Large intestine (tissue), 3 donors: ENCODE results near the gene STARD3NL. TPM values are rescaled to one million over a fixed set of nuclear protein-coding genes. Genes with fewer than 3 reads are reported as not detected.
"Not testable (repeated sequence)": the region's sequence is repeated elsewhere in the genome, so short reads cannot be mapped to it uniquely, and the experiment has no call there.

Experiments
- DNase-seq, 2 donors: peaks; one replicate each; pipeline versions ENCODE4 v3.0.0 to v3.0.0-alpha.2; 2013
- H3K27ac ChIP-seq: one replicate; pipeline ENCODE4 v1.5.1; 2013; ENCODE audit warnings: low read length
- H3K27me3 ChIP-seq: 2 replicates; pipeline ENCODE4 v1.6.1; 2013; ENCODE audit warnings: low read length; ENCODE audit not compliant: control insufficient read depth, insufficient read depth
- H3K36me3 ChIP-seq: 2 replicates; pipeline ENCODE4 v1.6.1; 2013; ENCODE audit warnings: low read length; ENCODE audit not compliant: control insufficient read depth, insufficient read depth
- H3K4me1 ChIP-seq: one replicate; pipeline ENCODE4 v1.6.1; 2013; ENCODE audit warnings: low read length; ENCODE audit not compliant: control insufficient read depth, insufficient read depth
- H3K4me3 ChIP-seq: one replicate; pipeline ENCODE4 v1.5.1; 2013; ENCODE audit warnings: low read length
- H3K9me3 ChIP-seq: one replicate; pipeline ENCODE4 v1.6.1; 2013; ENCODE audit warnings: mild to moderate bottlenecking, low read depth, low read length, moderate library complexity; ENCODE audit not compliant: control insufficient read depth
- WGBS: methylation state at CpG from one replicate; pipeline ENCODE4 v1.1.5; 2013; ENCODE audit warnings: low lambda C conversion rate; ENCODE audit not compliant: insufficient coverage; 5-methylcytosine and 5-hydroxymethylcytosine counted together
- polyA plus RNA-seq: library from polyadenylated mRNA; unstranded; fragments of 120-200 nt; gene quantifications from one replicate; pipeline ENCODE4 v1.2.1, GENCODE V29; 2013

STARD3NL gene
- polyA plus RNA-seq, 1 donor: 34.0 TPM

GRCh38 chr7:38239129-38239528 lies 61.1 kb downstream of the STARD3NL start:
- not testable (repeated sequence) for DNase-seq, H3K4me1 ChIP-seq, H3K27ac ChIP-seq, H3K27me3 ChIP-seq, H3K9me3 ChIP-seq, H3K36me3 ChIP-seq, H3K4me3 ChIP-seq
- WGBS: no CpG with 5 or more reads among the region's 10 CpGs

- H3K27ac ChIP-seq: no peak overlapping the region
- WGBS: 83% methylated on average over 1 of the region's 3 CpGs
- H3K4me1 ChIP-seq: no peaks in the 10 kb centered on the region
- no peaks in the 10 kb centered on the region for H3K36me3 ChIP-seq
- H3K27me3 ChIP-seq: no peaks in the 10 kb centered on the region
- DNase-seq: no peak
- H3K4me3 ChIP-seq: no peak overlapping the region
- no peaks in the 10 kb centered on the region for H3K9me3 ChIP-seq
Observed at GRCh38 chr7:38241071-38241470, 63.0 kb downstream of the STARD3NL start.

- H3K27ac ChIP-seq: no peak overlapping the region
- DNase-seq: no peak
- no peaks in the 10 kb centered on the region for H3K4me1 ChIP-seq
- H3K27me3 ChIP-seq: no peaks in the 10 kb centered on the region
- no peaks in the 10 kb centered on the region for H3K9me3 ChIP-seq
- H3K4me3 ChIP-seq: no peak overlapping the region
- WGBS: 100% methylated on average over 2 of the region's 6 CpGs
- H3K36me3 ChIP-seq: no peaks in the 10 kb centered on the region
Observed at GRCh38 chr7:38242814-38243213, 64.8 kb downstream of the STARD3NL start.

- not testable (repeated sequence) for H3K27ac ChIP-seq, H3K4me1 ChIP-seq, H3K4me3 ChIP-seq, H3K36me3 ChIP-seq, DNase-seq, H3K9me3 ChIP-seq, H3K27me3 ChIP-seq
- WGBS: 73% methylated on average over 3 of the region's 5 CpGs
Observed at GRCh38 chr7:38243345-38243744, 65.3 kb downstream of the STARD3NL start.

GRCh38 chr7:38244516-38244915 lies 66.5 kb downstream of the STARD3NL start:
- WGBS: 98% methylated on average over 6 of the region's 14 CpGs

GRCh38 chr7:38245409-38245977 lies 67.4 kb downstream of the STARD3NL start:
- no CpG with 5 or more reads among the region's 3 CpGs for WGBS
- Histone ChIP-seq H3K36me3 (no peaks in the 10 kb centered on the region), H3K27me3 (peaks cover 2% of the 10 kb centered on the region), H3K9me3 (no peaks in the 10 kb centered on the region), H3K4me3 (no peak overlapping the region), H3K4me1 (no peaks in the 10 kb centered on the region), H3K27ac (no peak overlapping the region)
- no peak for DNase-seq

More at GRCh38 chr7:38244516-38244915, 66.5 kb downstream of the STARD3NL start:
- Histone ChIP-seq H3K27ac (no peak overlapping the region), H3K36me3 (no peaks in the 10 kb centered on the region), H3K9me3 (no peaks in the 10 kb centered on the region), H3K4me3 (no peak overlapping the region), H3K4me1 (no peaks in the 10 kb centered on the region), H3K27me3 (peaks cover 2% of the 10 kb centered on the region)
- no peak for DNase-seq

GRCh38 chr7:38248069-38248567 lies 70.1 kb downstream of the STARD3NL start:
- Histone ChIP-seq H3K4me3 (no peak overlapping the region), H3K9me3 (no peaks in the 10 kb centered on the region), H3K27ac (no peak overlapping the region), H3K27me3 (peaks cover 2% of the 10 kb centered on the region), H3K36me3 (no peaks in the 10 kb centered on the region), H3K4me1 (no peaks in the 10 kb centered on the region)
- no CpG with 5 or more reads among the region's 5 CpGs for WGBS
- DNase-seq: no peak

GRCh38 chr7:38249849-38250248 lies 71.8 kb downstream of the STARD3NL start:
- H3K36me3 ChIP-seq, H3K4me3 ChIP-seq, H3K27me3 ChIP-seq, H3K4me1 ChIP-seq, H3K27ac ChIP-seq, DNase-seq, H3K9me3 ChIP-seq: not testable (repeated sequence)
- 71% methylated on average over 1 of the region's 3 CpGs for WGBS

GRCh38 chr7:38257350-38257677 lies 79.3 kb downstream of the STARD3NL start:
- H3K9me3 ChIP-seq: no peaks in the 10 kb centered on the region
- no peaks in the 10 kb centered on the region for H3K27me3 ChIP-seq
- no CpG with 5 or more reads among the region's 2 CpGs for WGBS
- no peak overlapping the region for H3K27ac ChIP-seq
- no peaks in the 10 kb centered on the region for H3K36me3 ChIP-seq
- H3K4me3 ChIP-seq: no peak overlapping the region
- H3K4me1 ChIP-seq: no peaks in the 10 kb centered on the region
- DNase-seq: no peak

- H3K27ac ChIP-seq, H3K36me3 ChIP-seq, H3K27me3 ChIP-seq, H3K9me3 ChIP-seq, H3K4me3 ChIP-seq, H3K4me1 ChIP-seq, DNase-seq: not testable (repeated sequence)
- WGBS: no CpG with 5 or more reads among the region's 8 CpGs
Observed at GRCh38 chr7:38259157-38259556, 81.1 kb downstream of the STARD3NL start.

GRCh38 chr7:38261601-38262000 lies 83.6 kb downstream of the STARD3NL start:
- H3K27me3 ChIP-seq, H3K4me1 ChIP-seq, H3K27ac ChIP-seq, H3K36me3 ChIP-seq, DNase-seq, H3K4me3 ChIP-seq, H3K9me3 ChIP-seq: not testable (repeated sequence)
- WGBS: 96% methylated on average over 3 of the region's 12 CpGs
